ENCODE results near the gene TMPRSS15. TPM values are rescaled to one million over a fixed set of nuclear protein-coding genes. Genes with fewer than 3 reads are reported as not detected.

TMPRSS15 gene
- total and polyA plus RNA-seq, 12 donors, result not detected

GRCh38 chr21:18289876-18290275, 113.7 kb downstream of the TMPRSS15 start:
- no peaks in the 10 kb centered on the region for H3K36me3 ChIP-seq (replicated peaks in 1 of 2)
- 52 to 64% (median 58%) methylated on average over 2 of the region's 2 CpGs for WGBS, 4 donors
- no peak overlapping the region for H3K27ac ChIP-seq
- no peak for DNase-seq
- intact Hi-C loops (cut with DNase I), result no loop called here
- no peaks in the 10 kb centered on the region for H3K9me3 ChIP-seq (replicated peaks in 1 of 3)
- no peaks in the 10 kb centered on the region for H3K4me1 ChIP-seq (replicated peaks in 1 of 2)
- TF ChIP-seq POLR2A (IDR thresholded peaks at IDR 0.05) (no peak), CTCF (IDR thresholded peaks at IDR 0.05) (no peak)
- H3K4me3 ChIP-seq, result no peak overlapping the region
- peaks cover 8% of the 10 kb centered on the region for H3K27me3 ChIP-seq

GRCh38 chr21:18285379-18285778, 118.2 kb downstream of the TMPRSS15 start:
- 71 to 86% (median 74%) methylated on average over 4 of the region's 4 CpGs for WGBS, 4 donors
- no peaks in the 10 kb centered on the region for H3K4me1 ChIP-seq (replicated peaks in 1 of 2)
- H3K27ac ChIP-seq, result no peak overlapping the region
- H3K4me3 ChIP-seq, result no peak overlapping the region
- intact Hi-C loops (cut with DNase I), result no loop called here
- H3K9me3 ChIP-seq (replicated peaks in 1 of 3), result no peaks in the 10 kb centered on the region
- no peaks in the 10 kb centered on the region for H3K36me3 ChIP-seq (replicated peaks in 1 of 2)
- TF ChIP-seq CTCF (IDR thresholded peaks at IDR 0.05), result no peak
- TF ChIP-seq POLR2A (IDR thresholded peaks at IDR 0.05), result no peak
- no peak for DNase-seq
- no peaks in the 10 kb centered on the region for H3K27me3 ChIP-seq

DNA sequence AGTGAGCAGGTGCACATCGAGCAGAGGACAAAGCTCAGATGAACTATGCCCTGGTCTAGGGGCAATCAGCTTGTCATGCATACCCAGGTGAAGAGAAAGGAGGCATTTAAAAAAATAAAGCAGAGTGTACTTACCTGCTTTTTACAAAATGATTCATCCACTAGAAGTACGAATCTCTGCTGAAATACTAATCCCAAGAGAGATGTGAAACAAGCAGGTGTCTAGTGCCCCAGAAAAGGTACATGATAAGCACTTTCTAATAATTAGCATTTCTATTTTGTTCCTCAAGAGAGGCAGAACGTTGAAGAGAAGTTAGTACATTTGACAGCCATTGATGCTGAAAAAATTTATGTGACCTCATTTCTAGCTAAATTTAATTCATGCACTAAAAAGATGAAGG, 127.8 kb downstream of the TMPRSS15 start:
- 44 to 54% (median 50%) methylated on average over 3 of the region's 3 CpGs for WGBS, 4 donors
- Histone ChIP-seq H3K4me3 (no peak overlapping the region), H3K27ac (no peak overlapping the region), H3K4me1 (replicated peaks in 1 of 2) (no peaks in the 10 kb centered on the region), H3K27me3 (no peaks in the 10 kb centered on the region), H3K9me3 (replicated peaks in 1 of 3) (no peaks in the 10 kb centered on the region), H3K36me3 (replicated peaks in 1 of 2) (no peaks in the 10 kb centered on the region)
- DNase-seq, result no peak
- TF ChIP-seq CTCF (IDR thresholded peaks at IDR 0.05) (no peak), POLR2A (IDR thresholded peaks at IDR 0.05) (no peak)
- intact Hi-C loops (cut with DNase I), result no loop called here

DNA sequence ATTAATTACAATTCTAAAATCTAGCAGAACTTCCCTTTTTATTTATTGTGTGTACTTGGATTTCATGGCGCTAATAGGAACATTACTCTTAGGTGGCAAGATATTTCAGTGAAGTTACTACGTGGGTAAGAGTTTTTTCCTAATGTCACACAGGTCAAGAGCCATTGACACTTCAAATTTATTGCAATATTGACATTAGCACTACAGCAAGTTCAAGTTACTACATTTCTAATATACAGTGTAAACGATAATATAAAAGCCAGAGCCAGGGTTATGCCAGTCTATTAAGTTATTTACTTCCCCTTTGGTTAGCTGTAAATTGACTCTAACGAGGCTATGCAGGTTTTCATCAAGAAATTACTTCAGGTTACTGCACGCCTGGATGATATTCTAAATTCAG, 129.2 kb downstream of the TMPRSS15 start:
- no peak overlapping the region for H3K27ac ChIP-seq

More for the DNA sequence above, 129.2 kb downstream of the TMPRSS15 start:
- intact Hi-C loops (cut with DNase I), result no loop called here
- WGBS, 4 donors, result 62 to 72% (median 68%) methylated on average over 5 of the region's 5 CpGs
- DNase-seq, result no peak
- Histone ChIP-seq H3K4me1 (replicated peaks in 1 of 2) (no peaks in the 10 kb centered on the region), H3K9me3 (replicated peaks in 1 of 3) (no peaks in the 10 kb centered on the region), H3K27me3 (no peaks in the 10 kb centered on the region), H3K36me3 (replicated peaks in 1 of 2) (no peaks in the 10 kb centered on the region), H3K4me3 (no peak overlapping the region)
- no peak for TF ChIP-seq CTCF (IDR thresholded peaks at IDR 0.05)
- no peak for TF ChIP-seq POLR2A (IDR thresholded peaks at IDR 0.05)

All from adrenal gland (tissue), 12 donors.